Left colon (tissue), 2 donors: ENCODE measurements around the gene CAPN8. TPM values are rescaled to one million over a fixed set of nuclear protein-coding genes. Genes with fewer than 3 reads are reported as not detected.
A peak's percentile ranks its signal among the peaks of the same experiment; 100 is the strongest.

ENCODE experiments used
- ATAC-seq: fragments of 200-7000 bp; cut with Tn5 transposase; one replicate; pipeline ENCODE4 v1.9.1; 2020; ENCODE audit warnings: mild to moderate bottlenecking, moderate library complexity
- DNase-seq, 2 donors: peaks; one replicate each; pipeline ENCODE4 v3.0.0-alpha.2; 2020
- intact Hi-C, 2 donors: fragments of 100-400 bp; cut with DNase I in 1 of 2; cut with micrococcal nuclease in 1 of 2; formaldehyde crosslinking; loops; one replicate each; pipeline versions ENCODE4 v1.11.2 to v1.14.0; 2022; cut with DNase I, micrococcal nuclease
- total RNA-seq, 2 donors: library from RNA; stranded (reverse); fragmentation: NEBNext Ultra II Directional; extraction: Animal tissue kit (Norgen Biotek cat#: 25700); gene quantifications; one replicate each; pipeline ENCODE4 v1.2.1, GENCODE V29; 2021
- donor health status: DM: no; HTN: no; CAD: no.
- donor health status: DM: yes; HTN: yes; CAD: no.

The CAPN8 gene
- total RNA-seq, 2 donors from 2014 or later = 87.8 to 118 TPM

DNA sequence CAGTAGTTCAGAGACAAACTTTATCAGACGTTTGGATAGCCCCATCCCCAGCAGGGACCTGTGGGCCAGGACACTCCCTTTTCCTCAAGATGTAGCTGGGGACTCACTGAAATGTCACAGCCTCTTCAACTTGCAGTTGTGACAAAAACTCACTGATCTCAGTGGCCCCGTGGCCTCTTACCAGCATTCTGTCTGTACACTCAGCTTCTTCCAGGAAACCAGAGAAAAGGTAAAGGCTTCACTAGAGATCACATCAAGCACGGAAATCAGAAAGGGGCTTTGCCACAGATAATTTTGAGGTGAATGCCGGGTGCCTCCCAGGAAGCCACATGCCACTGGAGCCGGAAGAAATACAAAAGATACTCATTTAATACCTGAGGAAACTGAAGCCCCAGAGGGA lies 150.1 kb downstream of the CAPN8 start:
- ATAC-seq = no peak
- no peak for DNase-seq
- intact Hi-C loops = no loop called here

DNA sequence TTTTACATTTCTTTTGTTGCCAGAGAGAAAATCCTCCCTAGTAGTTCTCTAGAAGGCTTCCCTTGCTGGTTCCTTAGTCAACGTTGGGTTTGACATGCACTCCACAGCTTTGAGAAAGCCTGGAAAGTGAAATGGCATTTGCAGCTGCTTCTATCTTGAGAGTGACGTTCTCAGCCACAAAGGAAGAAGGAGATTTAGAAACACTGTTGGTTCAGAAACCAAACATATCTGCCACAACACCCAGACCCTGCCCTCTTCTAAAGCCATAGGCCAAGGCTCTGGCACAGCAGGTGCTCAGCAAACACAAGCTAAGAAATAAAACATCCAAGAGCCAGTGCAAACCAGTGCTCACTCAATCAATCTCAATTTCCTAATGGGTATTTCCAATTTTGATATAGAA lies 150.9 kb downstream of the CAPN8 start:
- intact Hi-C loops = no loop called here
- DNase-seq = no peak
- no peak for ATAC-seq

DNA sequence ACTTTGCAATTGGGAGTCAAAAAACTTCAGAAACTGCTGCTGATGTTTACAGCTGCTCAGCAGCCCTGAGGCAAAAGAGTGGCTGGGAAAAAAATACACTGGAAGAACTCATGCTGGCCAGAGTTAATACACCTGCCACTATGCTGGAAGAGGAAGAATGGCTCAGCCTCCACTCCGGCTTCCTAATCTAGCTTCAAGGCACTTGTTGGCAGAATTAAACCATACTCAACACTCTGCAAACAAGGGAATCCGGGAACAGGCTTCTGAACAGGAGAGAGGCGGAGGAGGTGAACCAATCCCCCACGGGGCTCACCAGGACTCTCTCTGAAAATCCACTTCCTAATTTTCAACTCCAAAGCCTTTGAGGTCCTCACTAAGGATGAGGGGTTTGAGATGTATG lies 152.2 kb downstream of the CAPN8 start:
- ATAC-seq (no peak), DNase-seq (no peak)
- intact Hi-C loops = no loop called here

DNA sequence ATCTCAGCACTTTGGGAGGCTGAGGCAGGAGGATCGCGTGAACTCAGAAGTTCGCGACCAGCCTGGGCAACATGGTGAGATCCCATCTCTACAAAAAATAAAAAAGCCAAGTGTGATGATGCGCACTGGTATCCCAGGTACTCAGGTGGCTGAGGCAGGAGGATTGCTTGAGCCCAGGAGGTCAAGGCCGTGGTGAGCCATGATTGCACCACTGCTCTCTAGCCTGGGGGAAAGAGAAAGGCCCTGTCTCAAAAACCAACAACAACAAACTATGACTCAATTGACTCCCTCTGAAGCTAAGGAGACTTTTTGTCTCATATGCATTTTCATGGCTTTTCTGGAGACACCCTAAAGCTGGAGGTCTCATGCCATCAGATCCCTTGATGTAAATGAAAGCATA lies 153.4 kb downstream of the CAPN8 start:
- intact Hi-C loops = no loop called here

DNA sequence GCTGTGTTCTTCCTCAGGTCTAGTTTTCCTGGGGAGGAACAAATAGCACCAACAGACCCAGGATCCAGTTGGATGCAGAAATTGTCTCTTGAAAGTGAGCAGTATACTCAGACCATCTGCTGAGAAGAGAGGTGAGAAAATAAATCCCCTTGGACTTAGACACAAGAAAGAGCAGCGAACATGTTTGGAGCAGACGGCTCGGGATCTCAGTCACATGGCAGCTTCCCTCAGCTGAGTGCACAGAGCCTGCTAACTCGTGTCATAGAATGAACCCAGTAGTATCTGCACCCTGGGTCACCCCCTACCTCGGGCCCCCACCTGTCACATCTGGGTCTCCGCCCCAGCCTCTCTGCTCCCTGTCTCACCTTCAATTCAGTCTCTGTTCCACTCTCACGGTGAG lies 156.7 kb downstream of the CAPN8 start:
- ATAC-seq (no peak), DNase-seq (no peak)
- intact Hi-C loops = no loop called here

More for the DNA sequence above, 153.4 kb downstream of the CAPN8 start:
- DNase-seq (no peak), ATAC-seq (no peak)

DNA sequence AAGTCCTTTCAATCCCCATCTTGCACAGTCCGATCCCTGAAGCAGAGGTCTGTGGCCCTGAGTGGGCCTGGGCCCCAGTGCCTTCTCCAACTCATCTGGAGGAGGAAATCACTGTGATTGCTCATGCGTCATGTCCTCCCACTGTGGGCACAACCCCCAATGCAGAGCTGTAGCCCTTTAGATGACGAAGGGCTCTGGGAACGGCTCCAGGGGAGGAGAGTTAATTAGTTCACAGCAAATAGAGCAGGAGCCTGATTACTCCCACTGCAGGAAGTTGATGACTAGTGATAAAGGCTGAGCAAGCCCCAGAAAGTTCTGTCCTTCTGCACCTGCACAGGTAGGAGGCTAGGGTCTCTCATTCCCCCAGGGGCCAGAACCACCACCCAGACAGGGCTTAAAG lies 160.8 kb downstream of the CAPN8 start:
- ATAC-seq = peak; percentile 98
- intact Hi-C loops = no loop called here

DNA sequence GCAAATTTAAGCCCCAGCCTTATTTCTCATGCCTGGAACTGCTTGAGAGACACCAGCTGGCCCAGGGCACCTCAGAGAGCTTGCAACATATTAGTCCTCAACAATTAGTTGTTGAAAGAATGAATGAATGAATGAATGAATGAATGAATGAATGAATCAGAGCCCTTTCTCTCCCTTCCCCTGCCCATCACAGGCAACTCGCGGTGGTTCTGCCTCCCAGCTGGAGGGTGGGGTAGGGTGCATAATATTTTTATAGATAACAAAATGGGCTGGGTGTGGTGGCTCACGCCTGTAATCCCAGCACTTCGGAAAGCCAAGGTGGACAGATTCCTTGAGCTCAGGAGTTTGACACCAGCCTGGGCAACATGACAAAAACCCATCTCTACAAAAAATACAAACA lies 162.2 kb downstream of the CAPN8 start:
- DNase-seq (no peak), ATAC-seq (peak; percentile 24)
- intact Hi-C loops = no loop called here

More for the DNA sequence above, 160.8 kb downstream of the CAPN8 start:
- DNase-seq = peak; percentile 72 to 78

DNA sequence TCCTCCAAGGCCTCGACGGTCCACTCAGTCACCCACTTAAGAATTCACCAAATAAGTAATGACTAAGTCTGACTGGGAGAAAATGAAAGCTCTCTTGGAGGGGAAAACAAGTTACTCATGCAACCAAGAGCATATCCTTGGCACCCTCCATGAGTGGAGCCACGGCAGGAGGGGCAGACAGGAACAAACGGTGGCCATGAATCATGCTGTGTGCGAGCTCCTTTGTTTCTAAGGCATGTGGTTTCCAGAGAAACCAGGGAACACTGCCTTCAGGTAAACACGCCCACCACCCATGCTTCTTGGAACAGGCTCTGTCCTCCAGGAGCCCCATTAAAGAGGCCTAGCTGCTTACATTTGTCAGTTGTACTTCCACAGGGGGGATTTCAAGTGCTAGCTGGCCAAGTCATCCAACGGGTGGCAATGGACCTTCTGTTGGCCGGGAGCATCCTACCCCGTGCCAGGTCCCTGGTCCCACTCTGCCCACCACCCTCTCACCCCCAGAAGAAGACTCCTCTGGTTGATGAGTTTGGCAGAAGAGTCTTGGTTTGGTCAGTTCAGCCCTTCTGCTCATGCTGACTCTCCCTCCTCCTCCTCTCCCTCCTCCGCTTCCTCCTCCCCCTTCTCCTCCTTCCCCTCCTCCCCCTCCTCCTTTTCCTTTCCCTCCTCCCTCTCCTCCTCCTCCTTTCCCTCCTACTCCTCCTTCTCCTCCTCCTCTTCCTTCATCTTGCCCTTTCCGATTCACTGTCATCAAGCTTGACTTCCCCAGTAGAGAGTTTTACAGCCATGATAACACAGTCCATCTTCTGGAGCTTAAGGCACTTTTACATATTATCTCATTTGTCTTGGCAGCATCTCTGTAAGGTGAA lies 164.7 kb downstream of the CAPN8 start:
- DNase-seq (no peak), ATAC-seq (no peak)
- intact Hi-C loops = no loop called here

DNA sequence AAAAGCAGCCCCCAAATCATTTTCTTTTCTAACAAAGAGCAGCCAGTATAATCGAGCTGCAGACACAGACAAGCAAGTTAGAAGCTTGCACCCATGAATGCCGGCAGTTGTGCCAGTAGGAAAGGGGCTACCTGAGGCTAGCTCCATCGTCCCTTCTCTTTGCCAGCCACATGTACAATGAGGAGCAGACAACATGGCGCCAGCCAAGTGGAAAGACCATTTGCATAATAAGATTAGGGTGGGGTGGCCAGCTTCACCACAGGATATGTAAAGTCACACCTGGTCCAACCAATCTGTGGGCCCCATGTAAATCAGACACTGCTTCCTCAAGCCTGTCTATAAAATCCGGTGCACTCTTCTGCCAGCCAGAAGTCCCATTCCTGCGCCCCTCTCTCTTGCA lies 168.6 kb downstream of the CAPN8 start:
- intact Hi-C loops = no loop called here

DNA sequence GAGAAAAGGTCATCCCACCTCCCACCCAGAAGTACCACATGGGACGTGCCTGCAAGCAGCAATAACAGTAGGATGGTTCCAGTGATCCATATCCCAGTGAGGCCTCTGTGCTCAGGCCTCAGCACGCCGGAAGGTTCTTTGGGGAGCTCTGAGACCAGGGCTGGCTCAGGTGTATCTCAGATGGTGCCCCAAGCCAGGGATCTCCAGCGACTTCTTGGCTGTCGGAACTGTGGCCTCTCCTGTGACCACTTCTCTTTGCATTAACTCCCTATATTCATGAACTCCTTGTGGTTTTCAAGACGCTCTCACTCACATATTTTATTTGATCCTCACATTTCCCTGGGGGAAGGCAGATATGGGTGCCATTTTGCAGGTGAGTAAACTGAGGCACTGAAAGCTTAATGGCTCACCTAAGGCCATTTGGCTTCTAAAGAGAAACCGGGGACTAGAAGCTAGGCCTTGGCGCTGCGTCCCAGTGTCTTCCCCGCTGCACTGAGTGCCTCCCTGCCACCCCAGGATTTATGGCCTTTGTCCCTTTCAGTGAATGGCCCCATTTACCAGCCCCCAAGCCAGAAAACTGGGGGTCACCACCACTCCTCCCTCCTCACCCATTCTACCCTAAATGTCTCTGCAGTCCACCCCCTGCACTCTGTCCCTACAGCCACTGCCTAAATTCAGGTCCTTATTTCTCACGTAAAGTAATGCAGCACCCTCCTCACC lies 170.4 kb downstream of the CAPN8 start:
- intact Hi-C loops = no loop called here
- DNase-seq (no peak), ATAC-seq (no peak)

More for the DNA sequence above, 168.6 kb downstream of the CAPN8 start:
- DNase-seq (no peak), ATAC-seq (no peak)

DNA sequence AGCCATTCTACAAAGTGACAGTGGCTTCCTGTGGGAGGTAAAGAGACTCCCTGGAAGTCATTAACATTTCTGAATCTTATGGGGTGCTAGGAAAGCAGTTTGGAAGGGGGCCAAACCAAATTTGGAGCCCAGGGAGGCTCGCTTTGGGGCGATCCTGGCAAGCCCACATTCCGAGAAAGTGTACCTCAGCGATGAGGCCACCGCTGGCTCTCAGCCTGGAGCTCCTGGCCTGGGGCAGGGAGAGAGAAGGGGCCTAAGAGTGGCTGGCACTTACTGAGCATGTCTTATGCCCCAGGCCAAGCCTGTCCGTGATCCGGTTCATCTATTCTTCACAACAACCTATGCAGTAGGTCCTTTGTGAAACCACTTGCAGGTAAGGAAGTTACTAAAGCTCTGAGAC lies 173.5 kb downstream of the CAPN8 start:
- DNase-seq (no peak), ATAC-seq (no peak)
- intact Hi-C loops = no loop called here

Other genes starting within 250 kb of the CAPN8 start
- gene CAPN2, start 46.8 kb upstream of the CAPN8 start, total RNA-seq = 100 to 1,000 TPM; 301 to 355 TPM
- 10 to 100 TPM; 27.4 to 34.3 TPM for gene TP53BP2, start 180.2 kb upstream of the CAPN8 start, total RNA-seq